NCI-H1694 (cell line): Measurements from ENCODE around the gene GPLD1.

ENCODE experiments used
- DNase-seq: peaks from one replicate; lab custom pipeline; 2025; lab: John Stamatoyannopoulos, UW

Gene GPLD1

GRCh38 chr6:24381476-24382219 lies 107.7 kb downstream of the GPLD1 start:
- DNase-seq, result no peak

DNA sequence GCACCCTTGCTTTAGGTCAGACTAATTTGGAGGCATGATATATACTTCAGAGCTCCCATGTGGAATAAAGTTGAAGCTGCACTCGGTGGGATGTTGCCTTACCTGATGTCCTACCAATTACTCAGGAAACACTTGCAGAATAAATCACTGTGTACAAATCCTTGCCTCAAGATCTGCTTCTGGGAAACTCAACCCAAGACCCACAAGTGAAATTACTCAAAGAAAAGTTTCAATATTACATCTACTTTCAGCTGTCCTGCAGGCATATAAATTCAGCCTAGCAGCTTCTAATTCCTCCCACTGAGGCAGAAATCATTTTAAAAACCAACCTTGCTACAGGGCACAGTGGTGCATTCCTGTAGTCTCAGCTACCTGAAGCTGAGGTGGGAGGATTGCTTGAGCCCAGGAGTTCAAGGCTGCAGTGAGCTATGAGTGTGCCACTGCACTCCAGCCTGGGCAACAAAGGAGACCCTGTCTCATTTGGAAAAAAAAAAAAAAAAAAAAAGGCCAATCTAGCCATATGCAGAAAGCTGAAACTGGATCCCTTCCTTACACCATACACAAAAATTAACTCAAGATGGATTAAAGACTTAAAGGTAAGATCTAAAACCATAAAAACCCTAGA lies 110.8 kb downstream of the GPLD1 start:
- DNase-seq, result no peak
